ENCODE measurements around the gene INSM1. TPM values are rescaled to one million over a fixed set of nuclear protein-coding genes. Genes with fewer than 3 reads are reported as not detected.

The INSM1 gene
- total RNA-seq, 1 experiment from 2014 or later = 0.07 TPM

GRCh38 chr20:20366876-20367574 lies 879 bp upstream of the INSM1 start:
- no TSS peak for BruUV-seq (replicated peaks)
- Histone ChIP-seq H2AFZ (ENCODE audit: low read depth, low read length, poor library complexity, severe bottlenecking) (no peak overlapping the region), H3K4me2 (ENCODE audit: low read length) (no peak overlapping the region), H3K9me3 (ENCODE audit: control insufficient read depth in 1 of 2, insufficient read depth in 1 of 2, low read depth in 1 of 2, low read length in 2 of 2) (no peaks in the 10 kb centered on the region), H3K9ac (ENCODE audit: low read length) (no peak overlapping the region), H3K4me3 (replicated peaks in 1 of 2; ENCODE audit: low read depth in 1 of 2, low read length in 2 of 2) (no peak overlapping the region), H3K27ac (ENCODE audit: low read depth, low read length) (no peak overlapping the region), H3K4me1 (ENCODE audit: control insufficient read depth in 1 of 2, insufficient read depth in 2 of 2, low read length in 2 of 2) (no peaks in the 10 kb centered on the region), H3K9me2 (ENCODE audit: insufficient read depth) (no peaks in the 10 kb centered on the region), H4K20me1 (ENCODE audit: insufficient read depth) (no peaks in the 10 kb centered on the region), H3K27me3 (ENCODE audit: insufficient read depth, low read length) (peaks cover 17% of the 10 kb centered on the region), H3K79me2 (ENCODE audit: insufficient read depth, low read length) (no peaks in the 10 kb centered on the region), H3K36me3 (ENCODE audit: control insufficient read depth in 1 of 2, insufficient read depth in 2 of 2, low read length in 2 of 2) (no peaks in the 10 kb centered on the region)
- DNase-seq (ENCODE audit: low read depth, low spot score) (no peak), ATAC-seq (no peak)
- no peak for TF ChIP-seq FOSL1 (IDR thresholded peaks at IDR 0.05; ENCODE audit: low read depth)
- TF ChIP-seq EZH2 (IDR thresholded peaks at IDR 0.05) = no peak
- TF ChIP-seq ELF1 (IDR thresholded peaks at IDR 0.05; ENCODE audit: borderline replicate concordance, low read depth) = no peak
- no peak for TF ChIP-seq POLR2AphosphoS5 (IDR thresholded peaks at IDR 0.05; ENCODE audit: low read depth, low read length)
- TF ChIP-seq ZNF274 (IDR thresholded peaks at IDR 0.05; ENCODE audit: low read depth, low read length) = no peak
- TF ChIP-seq YY1 (IDR thresholded peaks at IDR 0.05; ENCODE audit: extremely low read depth, insufficient replicate concordance, low read depth, low read length) = no peak
- no peak for TF ChIP-seq CEBPB (IDR thresholded peaks at IDR 0.05; ENCODE audit: low read depth)
- no peak for TF ChIP-seq SRF (IDR thresholded peaks at IDR 0.05; ENCODE audit: low read depth)
- TF ChIP-seq ZBTB33 (IDR thresholded peaks at IDR 0.05; ENCODE audit: extremely low read depth, insufficient replicate concordance, low read length) = no peak
- TF ChIP-seq RAD21 (IDR thresholded peaks at IDR 0.05; ENCODE audit: low read depth) = no peak
- no peak for TF ChIP-seq EGR1 (IDR thresholded peaks at IDR 0.05; ENCODE audit: low read depth)
- TF ChIP-seq, protein P1, sequence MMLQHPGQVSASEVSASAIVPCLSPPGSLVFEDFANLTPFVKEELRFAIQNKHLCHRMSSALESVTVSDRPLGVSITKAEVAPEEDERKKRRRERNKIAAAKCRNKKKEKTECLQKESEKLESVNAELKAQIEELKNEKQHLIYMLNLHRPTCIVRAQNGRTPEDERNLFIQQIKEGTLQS (IDR thresholded peaks at IDR 0.05) = no peak
- TF ChIP-seq ZFX (IDR thresholded peaks at IDR 0.05) = no peak
- TF ChIP-seq CTCF (IDR thresholded peaks at IDR 0.05 in 2 of 3, conservative IDR thresholded peaks at IDR 0.05 in 1 of 3; ENCODE audit: borderline replicate concordance in 1 of 3, insufficient read depth in 1 of 3, low read depth in 2 of 3, low read length in 2 of 3) = no peak
- TF ChIP-seq EZH2phosphoT487 (IDR thresholded peaks at IDR 0.05; ENCODE audit: borderline replicate concordance) = no peak
- CTCF ChIA-PET = no interaction called here
- POLR2A ChIA-PET = no interaction called here
- RAD21 ChIA-PET (ENCODE audit: low non-redundant PET in 1 of 2, low total read pairs in 2 of 2, uncharacterized antibody in 2 of 2, unreplicated experiment in 2 of 2) = no interaction called here
- intact Hi-C loops (cut with micrococcal nuclease) = no loop called here
